ENCODE data around the gene SLIT1.

Gene SLIT1

DNA sequence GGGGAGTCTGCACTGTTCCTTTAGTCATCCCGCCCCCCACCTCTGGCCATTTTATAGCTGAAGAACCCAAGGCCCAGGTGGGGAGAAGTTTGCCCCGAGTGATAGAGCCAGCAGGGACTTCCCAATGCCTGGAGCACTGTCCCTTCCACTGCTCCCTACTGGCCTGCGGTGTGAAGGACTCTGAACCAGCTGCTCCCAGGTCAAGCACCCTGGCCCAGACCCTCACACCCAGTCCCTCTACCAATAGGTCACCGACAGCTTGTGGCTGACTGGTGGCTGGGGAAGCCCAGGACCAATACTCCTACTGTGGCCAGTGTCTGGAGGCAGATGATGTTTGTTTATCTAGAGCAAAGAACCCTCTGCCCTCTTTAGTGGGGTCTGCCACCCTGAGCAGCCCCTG, 185.8 kb downstream of the SLIT1 start:
- DNase-seq (ENCODE audit: insufficient read length) (no peak), FAIRE-seq (no peak)
- TF ChIP-seq POLR2A (IDR thresholded peaks at IDR 0.05; ENCODE audit: low read depth, low read length) = no peak
- no peak for TF ChIP-seq TAF1 (IDR thresholded peaks at IDR 0.05; ENCODE audit: borderline replicate concordance, low read depth, low read length)
- TF ChIP-seq POLR2AphosphoS5 (IDR thresholded peaks at IDR 0.05; ENCODE audit: low read depth, low read length) = no peak

GRCh38 chr10:96999337-96999736, 186.4 kb downstream of the SLIT1 start:
- no peak for FAIRE-seq
- no peak for DNase-seq (ENCODE audit: insufficient read length)
- TF ChIP-seq TAF1 (IDR thresholded peaks at IDR 0.05; ENCODE audit: borderline replicate concordance, low read depth, low read length) (no peak), POLR2A (IDR thresholded peaks at IDR 0.05; ENCODE audit: low read depth, low read length) (no peak), POLR2AphosphoS5 (IDR thresholded peaks at IDR 0.05; ENCODE audit: low read depth, low read length) (no peak)

GRCh38 chr10:96998329-96998888, 187.3 kb downstream of the SLIT1 start:
- TF ChIP-seq TAF1 (IDR thresholded peaks at IDR 0.05; ENCODE audit: borderline replicate concordance, low read depth, low read length) (no peak), POLR2A (IDR thresholded peaks at IDR 0.05; ENCODE audit: low read depth, low read length) (no peak), POLR2AphosphoS5 (IDR thresholded peaks at IDR 0.05; ENCODE audit: low read depth, low read length) (no peak)
- FAIRE-seq = no peak
- no peak for DNase-seq (ENCODE audit: insufficient read length)

DNA sequence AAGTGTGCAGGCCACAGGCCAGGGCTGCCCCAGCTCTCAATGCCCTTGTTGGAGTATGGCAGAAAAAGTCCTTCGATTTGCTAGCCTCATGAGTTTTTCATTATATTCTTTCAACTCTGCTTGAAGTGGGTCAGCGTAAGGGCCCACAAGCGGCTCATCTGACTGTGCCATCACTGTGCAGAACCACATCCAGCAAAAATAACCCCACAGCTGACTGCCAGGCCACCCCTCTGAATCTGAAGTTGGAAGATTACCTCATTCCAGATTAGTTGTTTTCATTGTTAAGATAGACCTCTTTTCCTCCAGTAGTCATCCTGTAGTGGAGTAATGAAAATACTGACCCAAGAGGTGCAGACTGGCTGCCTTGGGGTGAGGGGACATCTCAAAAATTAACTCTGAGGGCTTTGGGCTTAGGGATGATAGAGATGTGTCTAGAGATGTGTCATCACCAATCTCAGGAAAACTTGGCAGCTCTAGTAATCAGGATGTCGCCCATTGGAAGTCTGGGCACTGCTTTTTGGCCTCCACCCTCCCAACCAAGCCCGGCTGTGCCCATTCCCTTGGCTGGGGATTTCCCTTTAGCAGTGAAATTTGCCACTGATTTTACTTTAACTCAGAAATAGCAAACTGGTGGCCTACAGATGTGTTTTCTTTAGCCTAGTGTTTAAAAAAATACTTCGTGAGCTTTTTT, 189.3 kb downstream of the SLIT1 start:
- DNase-seq (ENCODE audit: insufficient read length) (no peak), FAIRE-seq (no peak)
- no peak for TF ChIP-seq POLR2AphosphoS5 (IDR thresholded peaks at IDR 0.05; ENCODE audit: low read depth, low read length)
- TF ChIP-seq TAF1 (IDR thresholded peaks at IDR 0.05; ENCODE audit: borderline replicate concordance, low read depth, low read length) = no peak
- no peak for TF ChIP-seq POLR2A (IDR thresholded peaks at IDR 0.05; ENCODE audit: low read depth, low read length)

DNA sequence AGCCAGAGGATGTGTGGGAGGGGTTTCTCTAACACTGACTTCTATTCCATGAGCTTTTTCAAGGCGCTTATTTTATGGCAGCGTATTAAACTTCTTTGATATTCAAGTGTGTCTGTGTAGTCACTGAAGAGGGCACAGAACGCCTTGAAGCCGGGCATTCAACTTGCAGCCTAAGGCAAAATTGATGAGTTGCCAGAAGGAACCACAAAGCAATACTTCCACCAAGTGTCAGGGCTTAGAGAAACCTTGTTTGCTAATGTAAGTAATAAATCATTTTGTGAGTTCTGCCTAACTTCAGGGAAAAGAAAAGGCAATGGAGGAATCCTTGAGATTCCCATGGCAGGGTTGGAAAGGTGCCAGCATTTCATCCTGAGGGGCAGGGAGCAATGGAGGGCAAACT, 189.9 kb downstream of the SLIT1 start:
- no peak for FAIRE-seq
- TF ChIP-seq POLR2A (IDR thresholded peaks at IDR 0.05; ENCODE audit: low read depth, low read length) (no peak), TAF1 (IDR thresholded peaks at IDR 0.05; ENCODE audit: borderline replicate concordance, low read depth, low read length) (no peak), POLR2AphosphoS5 (IDR thresholded peaks at IDR 0.05; ENCODE audit: low read depth, low read length) (no peak)
- no peak for DNase-seq (ENCODE audit: insufficient read length)

DNA sequence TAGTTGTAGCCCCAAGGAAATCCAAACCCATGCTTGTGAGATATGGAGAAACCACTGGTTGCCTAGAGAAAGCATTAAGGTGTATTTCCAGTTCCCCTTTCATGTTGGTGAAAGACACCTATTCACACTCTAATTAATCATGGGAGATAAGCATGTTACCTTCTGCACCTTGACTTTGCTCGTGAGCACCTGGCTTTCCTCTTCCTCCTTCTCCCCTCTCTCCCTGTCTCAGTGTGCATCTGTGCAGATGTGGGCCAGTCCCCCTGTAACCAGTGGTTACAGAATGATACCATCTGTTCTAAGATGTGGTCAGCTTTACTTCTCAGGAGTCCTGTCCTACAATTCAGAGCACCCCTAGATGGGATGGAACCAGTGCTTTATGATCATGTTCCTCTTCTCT, 193.0 kb downstream of the SLIT1 start:
- no peak for DNase-seq (ENCODE audit: insufficient read length)
- TF ChIP-seq TAF1 (IDR thresholded peaks at IDR 0.05; ENCODE audit: borderline replicate concordance, low read depth, low read length) (no peak), POLR2AphosphoS5 (IDR thresholded peaks at IDR 0.05; ENCODE audit: low read depth, low read length) (no peak), POLR2A (IDR thresholded peaks at IDR 0.05; ENCODE audit: low read depth, low read length) (no peak)
- FAIRE-seq = peak; percentile 84

DNA sequence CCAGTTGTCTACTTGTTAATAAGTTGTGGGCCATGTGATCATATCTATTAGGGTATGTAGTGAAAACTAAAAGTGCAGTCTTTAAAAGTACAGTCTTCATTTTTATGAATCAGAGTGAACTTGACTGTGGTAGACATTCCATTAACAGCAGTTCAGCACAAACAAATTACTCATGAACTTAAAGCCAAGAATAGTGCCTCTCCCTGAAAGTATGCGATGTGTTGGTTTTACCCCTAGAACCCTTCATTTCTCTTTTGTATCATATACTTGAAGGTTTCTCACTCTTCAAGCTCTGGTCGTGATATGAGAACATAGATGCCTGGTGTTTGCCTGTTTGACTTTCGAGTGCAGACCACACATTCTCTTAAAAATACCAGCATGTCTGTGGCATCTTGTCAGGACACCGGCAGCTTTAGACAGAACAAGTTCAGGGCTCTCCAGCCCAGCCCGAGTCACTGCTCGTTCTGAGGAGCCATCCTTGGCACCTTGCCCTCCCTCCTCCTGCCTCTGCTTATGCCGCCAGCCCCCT, 194.4 kb downstream of the SLIT1 start:
- FAIRE-seq = peak; percentile 88
- TF ChIP-seq POLR2A (IDR thresholded peaks at IDR 0.05; ENCODE audit: low read depth, low read length) (no peak), POLR2AphosphoS5 (IDR thresholded peaks at IDR 0.05; ENCODE audit: low read depth, low read length) (no peak), TAF1 (IDR thresholded peaks at IDR 0.05; ENCODE audit: borderline replicate concordance, low read depth, low read length) (no peak)
- DNase-seq (ENCODE audit: insufficient read length) = no peak

- FAIRE-seq = no peak
- TF ChIP-seq TAF1 (IDR thresholded peaks at IDR 0.05; ENCODE audit: borderline replicate concordance, low read depth, low read length) = no peak
- no peak for TF ChIP-seq POLR2A (IDR thresholded peaks at IDR 0.05; ENCODE audit: low read depth, low read length)
- no peak for TF ChIP-seq POLR2AphosphoS5 (IDR thresholded peaks at IDR 0.05; ENCODE audit: low read depth, low read length)
Measured at GRCh38 chr10:96988426-96988825, 197.3 kb downstream of the SLIT1 start.

GRCh38 chr10:96987842-96988175, 197.9 kb downstream of the SLIT1 start:
- no peak for FAIRE-seq
- no peak for TF ChIP-seq TAF1 (IDR thresholded peaks at IDR 0.05; ENCODE audit: borderline replicate concordance, low read depth, low read length)
- no peak for TF ChIP-seq POLR2AphosphoS5 (IDR thresholded peaks at IDR 0.05; ENCODE audit: low read depth, low read length)
- TF ChIP-seq POLR2A (IDR thresholded peaks at IDR 0.05; ENCODE audit: low read depth, low read length) = no peak
- no peak for DNase-seq (ENCODE audit: insufficient read length)

More at GRCh38 chr10:96988426-96988825, 197.3 kb downstream of the SLIT1 start:
- no peak for DNase-seq (ENCODE audit: insufficient read length)

- DNase-seq (ENCODE audit: insufficient read length) (no peak), FAIRE-seq (no peak)
- no peak for TF ChIP-seq TAF1 (IDR thresholded peaks at IDR 0.05; ENCODE audit: borderline replicate concordance, low read depth, low read length)
- TF ChIP-seq POLR2AphosphoS5 (IDR thresholded peaks at IDR 0.05; ENCODE audit: low read depth, low read length) = no peak
- TF ChIP-seq POLR2A (IDR thresholded peaks at IDR 0.05; ENCODE audit: low read depth, low read length) = no peak
Measured at GRCh38 chr10:96987141-96987841, 198.5 kb downstream of the SLIT1 start.

DNA sequence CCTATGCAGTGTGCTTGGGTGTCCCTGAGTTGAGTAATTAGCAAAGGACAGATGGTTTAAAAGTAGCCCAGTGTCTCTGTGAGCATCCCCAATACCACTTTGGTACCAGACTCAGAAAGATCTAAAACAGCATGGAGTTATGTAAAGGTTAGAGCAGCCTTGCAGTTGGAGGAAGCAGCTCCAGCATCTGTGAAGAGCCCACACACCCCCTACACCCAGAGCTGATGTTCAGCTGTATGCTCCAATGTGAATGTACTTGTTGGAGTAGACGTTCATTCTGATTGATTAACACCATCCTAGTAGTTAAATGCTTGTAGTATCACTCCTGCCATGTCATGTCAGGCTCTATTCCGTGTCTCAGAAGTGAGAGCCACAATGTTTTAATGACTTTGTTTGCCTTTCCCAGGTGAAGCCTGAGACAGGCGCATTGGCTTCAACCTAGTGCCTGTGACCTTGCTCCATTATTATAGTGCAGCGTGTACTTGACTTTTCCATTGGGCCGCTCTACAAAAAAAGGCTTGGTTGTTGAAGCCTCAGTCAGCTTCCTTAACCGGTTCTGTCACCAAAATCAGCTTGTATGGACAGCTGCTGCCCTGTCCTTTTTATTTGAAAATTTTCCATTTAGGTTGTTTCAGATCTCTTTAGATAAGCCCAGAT, 199.4 kb downstream of the SLIT1 start:
- FAIRE-seq = no peak
- no peak for TF ChIP-seq TAF1 (IDR thresholded peaks at IDR 0.05; ENCODE audit: borderline replicate concordance, low read depth, low read length)
- no peak for TF ChIP-seq POLR2AphosphoS5 (IDR thresholded peaks at IDR 0.05; ENCODE audit: low read depth, low read length)
- no peak for TF ChIP-seq POLR2A (IDR thresholded peaks at IDR 0.05; ENCODE audit: low read depth, low read length)
- DNase-seq (ENCODE audit: insufficient read length) = no peak

Measured in GM12892 (cell line).